Fibroblast of lung (primary cell): ENCODE data around the gene FEZF2. TPM values are rescaled to one million over a fixed set of nuclear protein-coding genes. Genes with fewer than 3 reads are reported as not detected.

Source experiments
- DNase-seq, 2 donors: peaks; one replicate each; pipeline versions ENCODE4 v3.0.0 to v3.0.0-alpha.2; 2010; ENCODE audit warnings: low read depth in 2 of 2
- H2AFZ ChIP-seq: 2 replicates; pipeline ENCODE4 v1.5.1; 2012; ENCODE audit warnings: low read length, control low read depth, inconsistent platforms
- H3K27ac ChIP-seq: 2 replicates; pipeline ENCODE4 v1.5.1; 2011; ENCODE audit warnings: low read length, control low read depth; ENCODE audit not compliant: insufficient read depth
- H3K27me3 ChIP-seq: 2 replicates; pipeline ENCODE4 v1.5.1; 2011; ENCODE audit warnings: mild to moderate bottlenecking, low read length; ENCODE audit not compliant: control insufficient read depth, insufficient read depth
- H3K36me3 ChIP-seq: 2 replicates; pipeline ENCODE4 v1.5.1; 2011; ENCODE audit warnings: low read length; ENCODE audit not compliant: control insufficient read depth, insufficient read depth
- H3K4me1 ChIP-seq: 2 replicates; pipeline ENCODE4 v1.5.1; 2011; ENCODE audit warnings: low read length; ENCODE audit not compliant: control insufficient read depth, insufficient read depth; ENCODE audit errors: extremely low read depth
- H3K4me2 ChIP-seq: 2 replicates; pipeline ENCODE4 v1.5.1; 2011; ENCODE audit warnings: low read length, control low read depth; ENCODE audit not compliant: insufficient read depth; ENCODE audit errors: extremely low read depth
- H3K4me3 ChIP-seq, 4 experiments: fragments of 200-600 bp in 1 of 4; sonication (generic) in 1 of 4; replicated peaks in 1 of 4; 2 replicates each; pipeline ENCODE4 v1.5.1; 2011 to 2016; ENCODE audit warnings: low read length in 4 of 4, low read depth in 3 of 4, mild to moderate bottlenecking in 3 of 4, control low read depth in 2 of 4, inconsistent platforms in 1 of 4, mixed read lengths in 1 of 4; ENCODE audit not compliant: insufficient read depth in 1 of 4; ENCODE audit errors: control extremely low read depth in 1 of 4
- H3K79me2 ChIP-seq: 2 replicates; pipeline ENCODE4 v1.5.1; 2012; ENCODE audit warnings: mild to moderate bottlenecking, low read length, inconsistent platforms; ENCODE audit not compliant: control insufficient read depth, insufficient read depth
- H3K9ac ChIP-seq: 2 replicates; pipeline ENCODE4 v1.5.1; 2011; ENCODE audit warnings: mild to moderate bottlenecking, low read length, control low read depth; ENCODE audit not compliant: insufficient read depth
- H3K9me3 ChIP-seq: 2 replicates; pipeline ENCODE4 v1.5.1; 2012; ENCODE audit warnings: low read depth, low read length; ENCODE audit not compliant: control insufficient read depth, insufficient read depth
- H4K20me1 ChIP-seq: 2 replicates; pipeline ENCODE4 v1.5.1; 2011; ENCODE audit warnings: low read length; ENCODE audit not compliant: control insufficient read depth, insufficient read depth; ENCODE audit errors: extremely low read depth
- CTCF ChIP-seq, 2 donors: IDR thresholded peaks in 1 of 2; conservative IDR thresholded peaks in 1 of 2; 1 replicate in 1 of 2; 2 replicates in 1 of 2; pipeline ENCODE4 v1.5.1; 2011 to 2012; ENCODE audit warnings: low read length in 2 of 2, control low read depth in 1 of 2, inconsistent platforms in 1 of 2, low read depth in 1 of 2, mild to moderate bottlenecking in 1 of 2
- EZH2 ChIP-seq: IDR thresholded peaks from 2 replicates; pipeline ENCODE4 v1.5.1; 2012; ENCODE audit warnings: low read length, control low read depth, mild to moderate bottlenecking; ENCODE audit errors: missing control alignments
- polyA plus RNA-seq, 2 donors: library from polyadenylated mRNA; depleted of rRNA in 1 of 2; stranded (reverse) in 1 of 2; unstranded in 1 of 2; fragments of >200 nt; gene quantifications; 2 replicates each; pipeline ENCODE4 v1.2.1, GENCODE V29; 2011 to 2012; ENCODE audit warnings: missing spikeins in 1 of 2
- total RNA-seq: library from RNA; depleted of rRNA; stranded (reverse); fragments of >200 nt; gene quantifications from 2 replicates; pipeline ENCODE4 v1.2.1, GENCODE V29; 2014

FEZF2 gene
- total and polyA plus RNA-seq, 2 donors (not counting 1 experiment from before 2014, with no cell fraction given): not detected

DNA sequence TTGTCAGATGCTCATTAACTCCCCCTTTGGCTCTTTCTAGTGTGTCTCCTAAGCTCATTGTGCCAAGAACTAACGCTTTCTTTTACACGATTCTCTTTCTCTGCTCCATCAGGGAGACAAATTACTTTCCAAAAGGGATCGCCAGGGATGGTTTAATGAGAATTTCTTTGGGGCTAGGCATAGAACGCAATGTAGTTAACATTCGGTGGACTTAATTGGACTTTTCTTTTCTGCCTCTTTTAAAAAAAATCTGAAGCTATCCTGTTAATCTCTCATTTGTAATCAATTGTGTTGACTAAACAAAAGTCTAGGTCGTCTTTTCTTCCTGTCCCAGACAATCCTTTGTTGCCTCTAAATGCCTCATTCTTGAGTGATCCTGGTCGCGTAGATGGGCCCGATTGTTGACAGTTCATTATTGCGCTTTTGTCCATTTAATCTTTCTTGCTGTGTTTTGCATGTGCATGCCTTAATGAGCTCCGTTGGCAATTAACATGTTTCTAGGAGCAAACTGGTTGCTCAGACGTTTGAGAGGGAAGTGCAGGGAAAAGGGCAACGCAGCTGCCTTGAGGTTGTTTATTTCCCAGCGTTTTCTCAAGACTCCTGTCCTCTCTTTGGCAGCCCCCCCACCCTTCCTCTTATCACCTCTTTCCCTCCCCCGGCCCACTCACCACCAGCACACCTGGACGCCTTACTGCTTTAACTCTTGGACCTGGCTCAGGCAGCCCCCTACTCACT is 7.8 kb downstream of the FEZF2 start:
- H3K4me1 ChIP-seq: no peaks in the 10 kb centered on the region
- no peaks in the 10 kb centered on the region for H3K79me2 ChIP-seq
- H3K36me3 ChIP-seq: no peaks in the 10 kb centered on the region
- no peaks in the 10 kb centered on the region for H4K20me1 ChIP-seq
- no peaks in the 10 kb centered on the region for H3K9me3 ChIP-seq
- no peak overlapping the region for H3K27ac ChIP-seq
- no peak overlapping the region for H3K4me3 ChIP-seq
- no peak overlapping the region for H2AFZ ChIP-seq
- H3K9ac ChIP-seq: no peak overlapping the region
- peaks cover 48% of the 10 kb centered on the region for H3K27me3 ChIP-seq
- DNase-seq: no peak
- no peak for TF ChIP-seq EZH2
- TF ChIP-seq CTCF (conservative IDR thresholded peaks at IDR 0.05 in 1 of 2, IDR thresholded peaks at IDR 0.05 in 1 of 2; ENCODE audit: low read depth in 1 of 2, low read length in 2 of 2): no peak
- no peak overlapping the region for H3K4me2 ChIP-seq

DNA sequence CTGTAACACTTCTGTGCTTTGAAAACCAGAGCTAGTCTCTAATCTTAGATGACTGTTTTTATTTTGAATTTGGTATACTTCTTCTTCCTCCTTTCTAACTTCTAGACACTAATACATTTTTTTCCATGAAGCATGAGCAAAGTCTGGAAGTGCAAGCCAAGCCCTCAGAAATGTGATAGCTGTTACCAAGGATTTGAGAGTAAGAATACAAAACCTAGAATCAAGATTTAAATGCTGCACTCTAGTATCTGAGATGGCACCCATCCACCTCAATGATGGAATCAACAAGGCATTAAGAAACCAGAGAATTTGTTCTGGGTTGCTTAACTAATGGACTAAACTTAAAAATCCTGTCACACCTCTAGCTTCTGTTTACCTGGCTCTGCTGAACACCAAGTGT is 9.2 kb downstream of the FEZF2 start:
- no peaks in the 10 kb centered on the region for H3K79me2 ChIP-seq
- H4K20me1 ChIP-seq: no peaks in the 10 kb centered on the region
- no peak for DNase-seq
- H2AFZ ChIP-seq: no peak overlapping the region
- H3K36me3 ChIP-seq: no peaks in the 10 kb centered on the region
- H3K4me3 ChIP-seq: no peak overlapping the region
- H3K9me3 ChIP-seq: no peaks in the 10 kb centered on the region
- H3K4me2 ChIP-seq: no peak overlapping the region
- H3K4me1 ChIP-seq: no peaks in the 10 kb centered on the region
- H3K9ac ChIP-seq: no peak overlapping the region
- no peak overlapping the region for H3K27ac ChIP-seq
- peaks cover 34% of the 10 kb centered on the region for H3K27me3 ChIP-seq
- TF ChIP-seq CTCF (conservative IDR thresholded peaks at IDR 0.05 in 1 of 2, IDR thresholded peaks at IDR 0.05 in 1 of 2; ENCODE audit: low read depth in 1 of 2, low read length in 2 of 2) (no peak), EZH2 (no peak)

- no peaks in the 10 kb centered on the region for H3K4me1 ChIP-seq
- no peak overlapping the region for H3K27ac ChIP-seq
- H3K9me3 ChIP-seq: no peaks in the 10 kb centered on the region
- no peak overlapping the region for H3K4me2 ChIP-seq
- no peaks in the 10 kb centered on the region for H3K36me3 ChIP-seq
- no peak overlapping the region for H3K4me3 ChIP-seq
- no peak for DNase-seq
- no peak overlapping the region for H3K9ac ChIP-seq
- TF ChIP-seq CTCF (conservative IDR thresholded peaks at IDR 0.05 in 1 of 2, IDR thresholded peaks at IDR 0.05 in 1 of 2; ENCODE audit: low read depth in 1 of 2, low read length in 2 of 2) (no peak), EZH2 (no peak)
- no peaks in the 10 kb centered on the region for H3K79me2 ChIP-seq
- no peak overlapping the region for H2AFZ ChIP-seq
- no peaks in the 10 kb centered on the region for H4K20me1 ChIP-seq
- H3K27me3 ChIP-seq: peaks cover 25% of the 10 kb centered on the region
Observed at GRCh38 chr3:62363275-62363674, 10.1 kb downstream of the FEZF2 start.
